HepG2 (cell line): ENCODE data around the gene CREG2. TPM values are rescaled to one million over a fixed set of nuclear protein-coding genes. Genes with fewer than 3 reads are reported as not detected.

Source experiments
- DZIP1 ChIP-seq: sonication (generic); formaldehyde crosslinking; IDR thresholded peaks from 2 replicates; pipeline ENCODE4 v1.5.0; 2020; ENCODE audit warnings: mild to moderate bottlenecking, missing genetic modification reagents
- ETV5 ChIP-seq: IDR thresholded peaks from 2 replicates; pipeline ENCODE4 v1.6.1; 2018; ENCODE audit warnings: missing biosample characterization, missing genetic modification reagents, inconsistent platforms, borderline replicate concordance
- ETV6 ChIP-seq: sonication (generic); formaldehyde crosslinking; conservative IDR thresholded peaks from 2 replicates; pipeline ENCODE4 v1.4.0; 2020; ENCODE audit warnings: missing genetic modification reagents
- HNF1B ChIP-seq: sonication (generic); formaldehyde crosslinking; IDR thresholded peaks from 2 replicates; pipeline ENCODE4 v1.5.1; 2020; ENCODE audit warnings: mild to moderate bottlenecking, moderate library complexity, missing genetic modification reagents
- IKZF1 ChIP-seq: fragments of 450-650 bp; IDR thresholded peaks from 2 replicates; pipeline ENCODE4 v1.7.1; 2016
- IKZF4 ChIP-seq: sonication (generic); formaldehyde crosslinking; IDR thresholded peaks from 2 replicates; pipeline ENCODE4 v1.5.1; 2020; ENCODE audit warnings: borderline replicate concordance, mild to moderate bottlenecking, low read depth, missing genetic modification reagents; ENCODE audit errors: not compliant biosample characterization
- MAX ChIP-seq: IDR thresholded peaks from 2 replicates; pipeline ENCODE4 v1.6.1; 2012; ENCODE audit warnings: inconsistent platforms
- NFIB ChIP-seq: sonication (generic); formaldehyde crosslinking; IDR thresholded peaks from 2 replicates; pipeline ENCODE4 v1.9.0; 2021; ENCODE audit warnings: missing genetic modification reagents, mild to moderate bottlenecking, borderline replicate concordance
- NR2F6 ChIP-seq, 2 experiments: IDR thresholded peaks; 2 replicates each; pipeline ENCODE4 v1.6.1; 2016; ENCODE audit warnings: antibody characterized with exemption in 1 of 2, mild to moderate bottlenecking in 1 of 2
- RBM22 ChIP-seq: fragments of 200-400 bp; formaldehyde crosslinking; optimal IDR thresholded peaks from 2 replicates; pipeline ENCODE3; 2017; ENCODE audit warnings: mild to moderate bottlenecking, low read length, moderate library complexity
- RELA ChIP-seq: sonication (generic); formaldehyde crosslinking; IDR thresholded peaks from 2 replicates; pipeline ENCODE4 v1.4.0; 2020; ENCODE audit warnings: missing genetic modification reagents
- RNF2 ChIP-seq: fragments of 450-650 bp; conservative IDR thresholded peaks from 2 replicates; pipeline ENCODE4 v1.6.1; 2016; ENCODE audit warnings: low read depth
- TBX3 ChIP-seq: fragments of 450-650 bp; IDR thresholded peaks from 2 replicates; pipeline ENCODE4 v1.6.1; 2017; ENCODE audit warnings: antibody characterized with exemption, mild to moderate bottlenecking, inconsistent platforms, borderline replicate concordance
- ZFYVE20 ChIP-seq: sonication (generic); formaldehyde crosslinking; IDR thresholded peaks from 2 replicates; pipeline ENCODE4 v1.8.0; 2023; ENCODE audit warnings: low read depth, mild to moderate bottlenecking, moderate library complexity, missing genetic modification reagents, borderline replicate concordance
- ZNF275 ChIP-seq: sonication (generic); formaldehyde crosslinking; IDR thresholded peaks from 2 replicates; pipeline ENCODE4 v1.8.0; 2022; ENCODE audit warnings: missing genetic modification reagents, mild to moderate bottlenecking, inconsistent platforms, borderline replicate concordance
- ZNF33A ChIP-seq: sonication (generic); formaldehyde crosslinking; IDR thresholded peaks from 2 replicates; pipeline ENCODE4 v1.5.1; 2020; ENCODE audit warnings: missing genetic modification reagents, mild to moderate bottlenecking, moderate library complexity, borderline replicate concordance
- ZNF367 ChIP-seq: sonication (generic); formaldehyde crosslinking; IDR thresholded peaks from 2 replicates; pipeline ENCODE4 v1.4.0; 2020; ENCODE audit warnings: missing genetic modification reagents, borderline replicate concordance
- ZNF552 ChIP-seq: sonication (generic); formaldehyde crosslinking; IDR thresholded peaks from 2 replicates; pipeline ENCODE4 v1.9.0; 2022; ENCODE audit warnings: missing genetic modification reagents, mild to moderate bottlenecking, borderline replicate concordance
- ZNF644 ChIP-seq: IDR thresholded peaks from 2 replicates; pipeline ENCODE4 v1.6.1; 2016; ENCODE audit warnings: low read depth
- ZNF770 ChIP-seq: sonication (generic); formaldehyde crosslinking; IDR thresholded peaks from 2 replicates; pipeline ENCODE4 v1.5.0; 2020; ENCODE audit warnings: mild to moderate bottlenecking, missing genetic modification reagents
- ZSCAN22 ChIP-seq: sonication (generic); formaldehyde crosslinking; IDR thresholded peaks from 2 replicates; pipeline ENCODE4 v1.4.0; 2020; ENCODE audit warnings: mild to moderate bottlenecking, missing genetic modification reagents
- polyA plus RNA-seq, 8 experiments: library from polyadenylated mRNA; depleted of rRNA in 3 of 8; stranded (reverse) in 7 of 8; unstranded in 1 of 8; fragments of >200 nt; fragmentation: Illumina TruSeq in 4 of 8; extraction: Trizol in 4 of 8; gene quantifications; 2 replicates each; pipeline versions ENCODE4 v1.2.1 to v1.2.3, GENCODE V29; 2011 to 2016; ENCODE audit warnings: low read depth in 4 of 8, missing spikeins in 1 of 8, mixed read lengths in 1 of 8; ENCODE audit not compliant: insufficient read depth in 1 of 8
- total RNA-seq, 5 experiments: library from RNA; depleted of rRNA; stranded (reverse); fragments of >200 nt; fragmentation: Illumina TruSeq; extraction: Trizol; gene quantifications; 2 replicates each; pipeline ENCODE4 v1.2.3, GENCODE V29; 2016; ENCODE audit warnings: low read depth in 1 of 5

Gene CREG2
- total and polyA plus RNA-seq, 2 of the 13 experiments (the other 11 are each of a cell fraction or from before 2014, with no cell fraction given) = 0.18 to 0.26 TPM

DNA sequence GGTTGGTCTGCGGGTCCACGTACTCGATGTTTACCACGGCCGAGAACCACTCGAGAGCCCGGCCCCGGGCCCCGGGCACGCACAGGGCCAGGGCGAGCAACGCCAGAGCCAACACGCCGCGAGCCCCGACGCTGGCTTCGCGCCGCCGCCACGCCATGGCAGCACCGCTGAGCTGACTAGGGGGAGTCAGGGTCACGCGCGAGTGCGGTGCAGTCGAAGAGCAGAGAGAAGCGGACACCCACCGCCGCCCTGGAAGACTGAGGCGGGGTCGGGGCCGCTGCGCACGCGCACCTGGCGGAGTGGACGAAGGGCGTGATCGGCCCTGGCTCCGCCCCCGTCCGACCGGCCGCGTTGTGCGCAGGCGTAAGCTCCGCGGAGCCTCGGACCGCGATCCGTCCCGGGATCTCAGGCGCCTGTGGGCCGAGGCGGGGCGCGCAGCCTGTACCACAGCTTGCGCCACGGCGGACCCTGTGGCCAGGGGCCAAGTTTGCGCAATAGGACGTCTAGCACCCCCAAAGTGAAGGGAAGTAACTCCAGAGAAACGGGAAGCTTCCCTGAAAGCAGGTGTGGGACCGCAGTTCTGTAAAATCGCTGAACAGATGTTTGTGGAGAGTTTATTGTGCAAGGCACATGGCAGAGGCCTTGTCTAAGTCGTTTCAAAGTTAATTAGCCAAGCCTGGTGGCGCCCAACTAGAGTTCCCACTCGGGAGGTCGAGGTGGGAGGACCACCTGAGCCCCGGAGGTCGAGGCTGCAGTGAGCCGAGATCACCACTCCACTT lies 78.7 kb downstream of the CREG2 start, which contains the start of gene RNF149 (continued):
- peak; percentile 13; the same call in 1 of the 2 replicates for TF ChIP-seq DZIP1
- TF ChIP-seq ETV5 (CRISPR knock-in tag) = peak; percentile 64
- TF ChIP-seq ZNF552 (CRISPR knock-in tag) = peak; percentile 85
- 0 out of 2 replicates have a peak, but pooled peaks have one; percentile 47 for TF ChIP-seq ZNF644
- TF ChIP-seq RBM22 = no peak
- no peak for TF ChIP-seq ZFYVE20 (CRISPR knock-in tag)
- peak; percentile 80; the same call in 1 of the 2 replicates for TF ChIP-seq ZSCAN22 (CRISPR knock-in tag)
- TF ChIP-seq ETV6 (CRISPR knock-in tag) = peak; percentile 87; the same call in 1 of the 2 replicates
- TF ChIP-seq ZNF275 (CRISPR knock-in tag) = peak; percentile 98
- peak; percentile 93 for TF ChIP-seq MAX
- TF ChIP-seq NR2F6 (IDR thresholded peaks at IDR 0.05) = peak; percentile 61; the same call in 1 of the 2 replicates
- TF ChIP-seq NR2F6 (CRISPR knock-in tag; IDR thresholded peaks at IDR 0.05) = peak; percentile 66
- TF ChIP-seq ZNF33A (CRISPR knock-in tag) = no peak
- TF ChIP-seq IKZF4 = no peak
- no peak for TF ChIP-seq IKZF1
- peak; percentile 57; the same call in 1 of the 2 replicates for TF ChIP-seq RELA (CRISPR knock-in tag)
- TF ChIP-seq RNF2 = peak; percentile 82
- peak; percentile 96; the same call in 1 of the 2 replicates for TF ChIP-seq NFIB
- peak; percentile 43; the same call in 1 of the 2 replicates for TF ChIP-seq TBX3
- peak; percentile 92 for TF ChIP-seq HNF1B (CRISPR knock-in tag)
- peak; percentile 81 for TF ChIP-seq ZNF367 (CRISPR knock-in tag)
- peak; percentile 84 for TF ChIP-seq ZNF770 (CRISPR knock-in tag)
